ENCODE data around the gene NMNAT3. TPM values are rescaled to one million over a fixed set of nuclear protein-coding genes. Genes with fewer than 3 reads are reported as not detected.

Gene NMNAT3
- total RNA-seq, 1 experiment from 2014 or later: 4.8 TPM

DNA sequence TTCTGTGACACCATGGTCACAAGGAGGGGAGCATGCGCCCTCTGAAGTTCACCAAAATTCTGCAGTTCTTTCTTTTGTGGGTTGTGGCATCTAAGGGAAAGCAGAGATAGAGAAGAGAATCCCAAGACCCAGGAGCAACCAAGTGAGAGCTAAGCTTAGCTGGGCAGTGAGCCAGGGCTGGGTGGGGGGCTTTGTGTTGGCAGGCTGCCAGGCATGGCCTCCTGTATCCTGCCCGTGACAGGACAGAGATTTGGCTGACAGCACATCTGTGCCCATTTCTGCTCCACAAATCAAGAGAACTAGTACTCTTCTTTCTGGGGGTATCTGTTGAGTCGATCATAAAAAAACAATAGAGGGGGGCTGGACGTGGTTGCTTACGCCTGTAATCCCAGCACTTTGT lies 66.2 kb downstream of the NMNAT3 start:
- Histone ChIP-seq H3K27me3 (ENCODE audit: low read length) (no peaks in the 10 kb centered on the region), H3K4me1 (ENCODE audit: insufficient read depth, low read length) (no peaks in the 10 kb centered on the region), H3K79me2 (ENCODE audit: low read length) (no peaks in the 10 kb centered on the region), H3K9ac (ENCODE audit: low read length) (no peak overlapping the region), H4K20me1 (ENCODE audit: low read length) (no peaks in the 10 kb centered on the region), H3F3A (ENCODE audit: low read length, unreplicated experiment) (no peaks in the 10 kb centered on the region), H3K9me2 (replicated peaks; ENCODE audit: low read length) (no peaks in the 10 kb centered on the region), H2AFZ (ENCODE audit: low read length) (no peak overlapping the region), H3K4me3 (ENCODE audit: low read length) (no peak overlapping the region), H3K4me2 (ENCODE audit: low read length) (no peak overlapping the region), H3K27ac (ENCODE audit: low read length) (no peak overlapping the region), H3K36me3 (ENCODE audit: low read depth, low read length) (no peaks in the 10 kb centered on the region), H3K9me3 (ENCODE audit: low read length) (no peaks in the 10 kb centered on the region)
- DNase-seq: no peak
- no TSS peak for BruUV-seq (replicated peaks)
- intact Hi-C loops (cut with micrococcal nuclease): no loop called here
- TF ChIP-seq EZH2 (IDR thresholded peaks at IDR 0.05; ENCODE audit: low read length, unreplicated experiment) (no peak), EZH2phosphoT487 (IDR thresholded peaks at IDR 0.05; ENCODE audit: borderline replicate concordance, low read length) (no peak), CTCF (conservative IDR thresholded peaks at IDR 0.05; ENCODE audit: low read depth, low read length) (no peak)
- ATAC-seq: no peak
- CTCF ChIA-PET: no interaction called here
- POLR2A ChIA-PET (ENCODE audit: unreplicated experiment): no interaction called here

GRCh38 chr3:139610886-139611285 lies 66.9 kb downstream of the NMNAT3 start:
- no peaks in the 10 kb centered on the region for H3K4me1 ChIP-seq (ENCODE audit: insufficient read depth, low read length)
- no peak overlapping the region for H3K27ac ChIP-seq (ENCODE audit: low read length)
- H3K79me2 ChIP-seq (ENCODE audit: low read length): no peaks in the 10 kb centered on the region
- H3K4me3 ChIP-seq (ENCODE audit: low read length): no peak overlapping the region
- H3K9me2 ChIP-seq (replicated peaks; ENCODE audit: low read length): no peaks in the 10 kb centered on the region
- H3K9ac ChIP-seq (ENCODE audit: low read length): no peak overlapping the region
- CTCF ChIA-PET: no interaction called here
- H3K27me3 ChIP-seq (ENCODE audit: low read length): no peaks in the 10 kb centered on the region
- DNase-seq (no peak), ATAC-seq (no peak)
- H3K9me3 ChIP-seq (ENCODE audit: low read length): no peaks in the 10 kb centered on the region
- H3K36me3 ChIP-seq (ENCODE audit: low read depth, low read length): no peaks in the 10 kb centered on the region
- H2AFZ ChIP-seq (ENCODE audit: low read length): no peak overlapping the region
- TF ChIP-seq EZH2phosphoT487 (IDR thresholded peaks at IDR 0.05; ENCODE audit: borderline replicate concordance, low read length): no peak
- TF ChIP-seq CTCF (conservative IDR thresholded peaks at IDR 0.05; ENCODE audit: low read depth, low read length): no peak
- no peak for TF ChIP-seq EZH2 (IDR thresholded peaks at IDR 0.05; ENCODE audit: low read length, unreplicated experiment)
- no peak overlapping the region for H3K4me2 ChIP-seq (ENCODE audit: low read length)
- intact Hi-C loops (cut with micrococcal nuclease): no loop called here
- H4K20me1 ChIP-seq (ENCODE audit: low read length): no peaks in the 10 kb centered on the region
- POLR2A ChIA-PET (ENCODE audit: unreplicated experiment): no interaction called here
- BruUV-seq (replicated peaks): no TSS peak
- no peaks in the 10 kb centered on the region for H3F3A ChIP-seq (ENCODE audit: low read length, unreplicated experiment)

DNA sequence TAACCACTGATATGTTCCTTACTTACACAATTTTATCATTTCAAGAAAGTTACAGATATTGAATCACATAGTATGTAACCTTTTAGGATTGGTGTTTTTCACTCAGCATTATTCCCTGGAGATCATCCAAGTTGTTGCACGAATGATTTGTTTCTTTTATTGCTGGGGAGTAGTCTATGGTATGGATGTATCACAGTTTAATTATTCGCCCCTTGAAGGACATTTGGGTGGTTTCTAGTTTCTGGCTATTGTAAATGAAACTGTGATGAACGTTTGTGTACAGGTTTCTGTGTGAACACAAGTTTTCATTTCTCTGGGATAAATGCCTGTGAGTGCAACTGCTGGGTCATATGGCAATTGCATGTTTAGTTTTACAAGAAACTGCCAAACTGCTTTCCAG lies 68.8 kb downstream of the NMNAT3 start:
- TF ChIP-seq CTCF (conservative IDR thresholded peaks at IDR 0.05; ENCODE audit: low read depth, low read length): no peak
- no peak for TF ChIP-seq EZH2 (IDR thresholded peaks at IDR 0.05; ENCODE audit: low read length, unreplicated experiment)
- no peak for TF ChIP-seq EZH2phosphoT487 (IDR thresholded peaks at IDR 0.05; ENCODE audit: borderline replicate concordance, low read length)
- H3K4me1 ChIP-seq (ENCODE audit: insufficient read depth, low read length): no peaks in the 10 kb centered on the region
- no peak overlapping the region for H3K4me3 ChIP-seq (ENCODE audit: low read length)
- DNase-seq (no peak), ATAC-seq (no peak)
- H3F3A ChIP-seq (ENCODE audit: low read length, unreplicated experiment): no peaks in the 10 kb centered on the region
- H3K27me3 ChIP-seq (ENCODE audit: low read length): no peaks in the 10 kb centered on the region
- no peak overlapping the region for H2AFZ ChIP-seq (ENCODE audit: low read length)
- intact Hi-C loops (cut with micrococcal nuclease): no loop called here
- H3K79me2 ChIP-seq (ENCODE audit: low read length): no peaks in the 10 kb centered on the region
- no peaks in the 10 kb centered on the region for H3K9me2 ChIP-seq (replicated peaks; ENCODE audit: low read length)
- no peak overlapping the region for H3K9ac ChIP-seq (ENCODE audit: low read length)
- POLR2A ChIA-PET (ENCODE audit: unreplicated experiment): no interaction called here
- H3K9me3 ChIP-seq (ENCODE audit: low read length): no peaks in the 10 kb centered on the region
- BruUV-seq (replicated peaks): no TSS peak
- H3K27ac ChIP-seq (ENCODE audit: low read length): no peak overlapping the region
- CTCF ChIA-PET: no interaction called here
- H3K36me3 ChIP-seq (ENCODE audit: low read depth, low read length): no peaks in the 10 kb centered on the region
- no peaks in the 10 kb centered on the region for H4K20me1 ChIP-seq (ENCODE audit: low read length)
- no peak overlapping the region for H3K4me2 ChIP-seq (ENCODE audit: low read length)
